ENCODE results near the gene ABO.
"Not testable (repeated sequence)": the region's sequence is repeated elsewhere in the genome, so short reads cannot be mapped to it uniquely, and the experiment has no call there.

Gene ABO

GRCh38 chr9:133205996-133206931 lies 68.7 kb downstream of the ABO start:
- H3K4me1 ChIP-seq (ENCODE audit: control insufficient read depth, insufficient read depth, low read length), result no peaks in the 10 kb centered on the region
- no peak overlapping the region for H3K27ac ChIP-seq (ENCODE audit: low read depth, low read length)
- no peak overlapping the region for H3K9ac ChIP-seq (ENCODE audit: low read depth, low read length)
- no peak overlapping the region for H3K4me3 ChIP-seq (ENCODE audit: low read depth, low read length)
- H3K36me3 ChIP-seq (ENCODE audit: control insufficient read depth, insufficient read depth, low read length), result no peaks in the 10 kb centered on the region
- peaks cover 38% of the 10 kb centered on the region for H3K27me3 ChIP-seq (ENCODE audit: control insufficient read depth, insufficient read depth, low read length)
- no peaks in the 10 kb centered on the region for H3K9me3 ChIP-seq (ENCODE audit: control insufficient read depth, insufficient read depth, low read length)

DNA sequence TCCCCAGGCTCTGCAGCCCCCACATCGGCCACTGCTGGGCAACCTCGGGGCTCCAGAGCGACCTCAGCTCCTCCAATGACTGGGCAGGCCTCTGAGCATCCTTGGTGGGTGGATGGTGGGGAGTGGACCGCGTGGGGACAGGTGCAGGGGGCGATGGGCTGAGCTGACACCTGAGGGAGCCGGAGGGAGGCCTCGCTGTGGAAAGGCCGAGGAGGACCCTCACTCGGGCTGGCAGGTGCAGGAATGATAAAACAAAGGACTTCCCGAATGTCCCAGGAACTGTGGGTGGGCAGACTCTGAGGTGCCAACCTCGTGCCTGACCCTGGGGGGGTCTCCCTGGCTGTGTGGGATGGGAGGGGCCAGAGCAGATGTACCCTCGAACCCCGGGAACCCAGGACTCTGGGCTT lies 69.5 kb downstream of the ABO start:
- H3K36me3 ChIP-seq (ENCODE audit: control insufficient read depth, insufficient read depth, low read length); H3K27ac ChIP-seq (ENCODE audit: low read depth, low read length); H3K9me3 ChIP-seq (ENCODE audit: control insufficient read depth, insufficient read depth, low read length); H3K4me1 ChIP-seq (ENCODE audit: control insufficient read depth, insufficient read depth, low read length); H3K9ac ChIP-seq (ENCODE audit: low read depth, low read length); H3K4me3 ChIP-seq (ENCODE audit: low read depth, low read length): not testable (repeated sequence)
- H3K27me3 ChIP-seq (ENCODE audit: control insufficient read depth, insufficient read depth, low read length), result peaks cover 37% of the 10 kb centered on the region

All from HUES48 (cell line).